G401 (cell line): ENCODE results near the gene BMF. TPM values are rescaled to one million over a fixed set of nuclear protein-coding genes. Genes with fewer than 3 reads are reported as not detected.

Experiments
- DNase-seq: peaks from one replicate; pipeline ENCODE4 v3.0.0-alpha.2; 2015; ENCODE audit warnings: low spot score
- in situ Hi-C: cut with HindIII; loops from 2 replicates; pipeline ENCODE4 v1.10.0; 2016; ENCODE audit warnings: low sequenced_read_pairs, mixed read lengths
- total RNA-seq: library from RNA; depleted of rRNA; stranded (reverse); fragments of >200 nt; shearing (Covaris generic); gene quantifications from 2 replicates; pipeline ENCODE4 v1.2.3, GENCODE V29; 2014

Gene BMF
- total RNA-seq, 1 experiment from 2014 or later: 14.3 TPM

DNA sequence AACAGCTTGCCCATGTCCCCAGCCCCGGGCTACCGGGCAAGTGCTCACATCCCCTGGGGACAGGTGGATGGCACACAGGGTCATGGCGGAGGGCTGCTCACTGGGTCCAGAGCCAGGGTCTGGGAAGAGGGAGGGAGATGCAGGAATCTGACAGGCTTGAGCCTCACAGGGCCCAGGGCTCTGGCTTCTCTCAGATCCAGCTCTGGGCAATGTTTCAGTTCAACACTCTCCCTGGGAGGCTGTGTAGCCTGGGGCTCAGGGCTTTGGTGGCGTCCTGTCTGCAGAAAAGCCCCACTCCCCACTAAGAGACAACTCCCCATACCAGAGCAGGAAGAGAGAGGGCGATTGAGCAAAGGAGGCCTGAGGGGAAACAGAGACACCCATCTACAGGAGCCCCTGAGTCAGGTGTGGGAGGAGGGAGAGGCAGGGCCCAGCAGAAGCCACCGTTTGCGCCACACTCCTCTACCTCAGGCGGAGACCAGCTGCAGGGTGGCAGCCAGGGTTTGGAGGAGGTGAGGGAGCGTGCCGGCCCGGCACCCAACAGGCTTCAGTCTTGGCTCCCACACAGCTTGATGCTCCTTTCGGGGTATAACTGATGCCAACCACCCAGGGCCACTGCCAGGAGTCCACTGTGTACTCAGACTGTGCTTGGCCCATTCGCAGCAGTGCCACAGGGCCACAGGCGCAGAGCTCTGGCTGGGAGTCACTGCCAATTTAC is 52.9 kb downstream of the BMF start:
- peak; percentile 64 for DNase-seq
- in situ Hi-C loops: no loop called here

DNA sequence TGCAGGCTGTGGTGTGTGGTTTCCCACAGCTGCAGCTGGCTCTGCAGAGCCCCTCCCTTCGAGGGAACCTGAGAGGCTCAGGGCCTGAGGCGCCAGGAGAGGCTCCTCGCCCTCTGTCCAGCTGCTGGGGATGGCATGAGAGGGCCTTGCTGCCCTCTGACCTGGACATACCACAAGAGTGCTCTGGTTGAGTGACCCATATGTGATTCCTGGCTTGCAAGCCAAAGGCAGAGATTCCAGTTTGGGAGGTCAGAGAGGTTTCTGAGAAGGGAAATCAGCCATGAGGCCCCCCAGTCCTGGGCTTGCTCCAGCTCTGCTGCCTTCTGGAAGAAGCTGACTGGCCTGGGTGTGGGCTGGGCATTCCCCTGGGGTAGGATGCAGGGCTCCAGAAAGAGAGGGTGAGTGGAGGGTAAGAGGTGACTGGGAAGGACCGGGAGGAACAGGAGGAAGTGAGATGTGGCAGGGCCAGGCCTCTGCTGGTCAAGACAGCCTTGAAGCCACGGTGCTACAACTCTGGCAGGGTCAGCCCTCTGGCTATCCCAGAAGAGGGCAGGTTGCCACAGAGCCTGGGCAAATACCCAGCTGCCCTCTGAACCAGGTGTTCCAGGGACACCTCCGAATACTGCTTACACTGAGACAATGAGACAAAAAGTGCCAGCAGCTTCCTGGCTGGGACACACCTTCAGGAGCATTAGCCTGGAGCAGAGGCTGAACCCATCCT is 53.7 kb downstream of the BMF start:
- in situ Hi-C loops: no loop called here

GRCh38 chr15:40054605-40054854 is 54.1 kb downstream of the BMF start:
- in situ Hi-C loops: no loop called here
- no peak for DNase-seq

More for the DNA sequence above, 53.7 kb downstream of the BMF start:
- peak; percentile 25 for DNase-seq

DNA sequence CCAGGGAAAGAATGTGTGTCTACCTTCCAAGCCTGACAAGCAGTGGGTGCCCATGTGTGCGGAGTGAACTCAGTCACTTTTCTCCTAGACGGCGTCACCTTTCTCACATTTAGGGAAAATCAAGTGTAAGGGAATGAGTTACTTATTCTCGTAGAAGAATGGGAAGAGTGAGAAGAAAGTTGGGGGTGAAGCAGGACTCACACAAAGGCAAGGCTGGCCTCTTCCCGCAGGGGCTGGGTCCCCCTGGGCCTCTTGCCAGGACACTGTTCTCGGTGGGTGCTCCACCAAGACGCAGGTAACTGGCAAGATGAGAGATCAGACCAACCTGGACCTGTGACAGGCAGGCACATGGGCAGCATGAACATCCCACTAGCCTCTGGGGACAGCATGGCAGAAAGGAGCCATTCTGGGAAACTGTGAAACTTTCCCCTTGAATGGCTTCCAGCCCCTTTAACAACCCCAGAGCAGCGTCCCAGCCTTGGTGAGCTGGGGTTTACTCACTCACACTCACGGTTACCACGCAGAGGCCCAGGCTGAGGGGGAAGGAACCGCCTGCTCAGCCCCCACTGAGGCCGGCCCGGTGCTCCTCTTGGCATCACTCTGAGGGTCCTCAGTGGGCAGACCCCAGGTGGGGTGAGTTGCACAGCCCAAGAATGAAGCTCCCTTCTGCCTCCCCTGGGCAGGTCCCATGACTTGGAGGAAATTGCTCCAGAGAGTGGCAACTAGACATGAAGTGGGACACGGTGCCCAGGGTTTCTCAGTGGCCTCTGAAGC is 54.7 kb downstream of the BMF start:
- in situ Hi-C loops: no loop called here
- DNase-seq: no peak

- DNase-seq: no peak
- in situ Hi-C loops: no loop called here
These were observed 55.4 kb downstream of the BMF start for GRCh38 chr15:40053079-40053830.

DNA sequence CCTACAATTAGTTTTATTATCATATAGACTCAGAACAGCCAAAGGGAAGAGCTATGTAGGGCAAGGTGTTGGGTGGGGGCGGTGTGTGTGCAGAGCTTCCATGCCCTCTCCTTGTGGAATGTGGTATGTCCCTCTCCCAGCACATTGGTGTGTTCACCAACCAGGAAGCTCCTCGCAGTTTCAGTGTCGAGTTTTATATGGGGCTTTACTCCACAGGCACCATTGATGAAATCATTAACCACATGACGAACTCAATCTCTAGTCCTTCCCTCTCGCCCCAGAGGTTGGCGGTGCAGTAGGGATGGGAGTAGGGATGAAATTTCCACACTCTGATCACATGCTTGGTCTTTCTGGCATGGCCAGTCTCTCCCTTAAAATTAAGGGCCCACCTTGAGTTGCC is 56.1 kb downstream of the BMF start:
- no peak for DNase-seq

DNA sequence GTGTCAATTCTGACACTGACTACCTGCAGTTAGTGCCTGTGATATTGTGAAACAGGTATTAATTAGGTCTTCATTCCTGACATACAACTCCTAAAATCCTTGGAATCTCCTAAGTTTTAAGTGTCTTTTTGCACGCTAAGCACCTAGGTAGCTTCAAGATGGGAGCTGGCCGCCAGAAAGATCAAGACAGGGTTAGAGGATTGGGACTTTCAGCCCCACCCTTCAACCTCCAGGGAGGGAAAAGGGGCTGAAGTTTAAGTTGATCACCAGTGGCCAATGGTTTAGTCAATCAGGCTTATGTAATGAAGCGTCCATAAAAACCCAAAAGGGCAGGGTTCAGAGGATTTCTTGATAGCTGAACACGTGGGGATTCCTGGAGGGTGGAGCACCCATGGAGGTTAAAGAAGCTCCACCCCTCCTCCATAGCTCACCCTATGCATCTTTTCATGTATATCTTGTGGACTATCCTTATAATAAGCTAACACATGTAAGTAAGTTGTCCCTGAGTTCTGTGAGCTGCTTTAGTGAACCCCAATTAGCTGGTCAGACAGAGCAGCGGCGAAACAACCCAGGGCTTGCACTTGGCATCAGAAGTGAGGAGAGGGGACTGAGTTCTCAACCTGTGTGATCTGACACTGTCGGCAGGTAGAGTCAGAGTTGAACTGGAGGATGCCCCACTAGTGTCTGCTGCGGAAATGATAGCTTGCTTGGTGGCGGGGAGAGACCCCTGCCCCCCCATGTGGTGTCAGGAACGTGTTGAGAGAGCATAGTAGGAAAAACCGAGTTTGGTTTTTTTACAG is 56.9 kb downstream of the BMF start:
- in situ Hi-C loops: no loop called here

More for the DNA sequence above, 56.1 kb downstream of the BMF start:
- in situ Hi-C loops: no loop called here

GRCh38 chr15:40050788-40051470 is 57.8 kb downstream of the BMF start:
- in situ Hi-C loops: no loop called here
- peak; percentile 23 for DNase-seq

More for the DNA sequence above, 56.9 kb downstream of the BMF start:
- DNase-seq: no peak

DNA sequence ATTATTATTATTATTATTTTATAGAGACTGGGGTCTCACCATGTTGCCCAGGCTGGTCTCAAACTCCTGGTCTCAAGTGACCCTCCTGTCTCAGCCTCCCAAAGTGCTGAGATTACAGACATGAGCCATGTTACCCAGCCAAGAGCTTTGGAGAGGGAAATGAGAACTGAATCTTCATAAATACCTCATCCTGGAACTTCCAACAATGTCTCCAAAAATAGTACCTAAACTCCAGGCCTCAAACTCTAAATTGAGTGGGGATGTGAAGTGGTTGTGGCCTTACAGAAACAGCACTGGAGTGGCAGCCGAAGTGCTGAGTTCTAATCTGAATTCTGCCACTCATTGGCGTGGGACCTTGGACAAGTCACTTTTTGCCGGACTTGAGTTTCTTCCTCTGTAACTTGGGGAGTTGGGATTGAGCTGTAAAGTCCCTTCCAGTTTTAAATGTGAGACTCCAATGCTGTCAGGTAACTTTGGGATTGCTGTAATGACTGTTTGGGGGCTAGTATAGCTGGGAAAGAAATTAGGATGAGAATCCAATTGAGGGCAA is 59.7 kb downstream of the BMF start:
- no peak for DNase-seq
- in situ Hi-C loops: loop anchor here (25.0 kb wide), 1 partner anchor 163 kb away; no protein-coding TSS in a partner anchor

- DNase-seq: no peak
- in situ Hi-C loops: loop anchor here (25.0 kb wide), 1 partner anchor 164 kb away; no protein-coding TSS in a partner anchor
These were observed 60.4 kb downstream of the BMF start for GRCh38 chr15:40048211-40048792.

- in situ Hi-C loops: loop anchor here (25.0 kb wide), 1 partner anchor 165 kb away; no protein-coding TSS in a partner anchor
- DNase-seq: no peak
These were observed 61.1 kb downstream of the BMF start for GRCh38 chr15:40047415-40048210.

- in situ Hi-C loops: loop anchor here (25.0 kb wide), 1 partner anchor 165 kb away; no protein-coding TSS in a partner anchor
- DNase-seq: no peak
These were observed 61.8 kb downstream of the BMF start for GRCh38 chr15:40046721-40047414.

GRCh38 chr15:40045572-40046217 is 63.0 kb downstream of the BMF start:
- DNase-seq: no peak
- in situ Hi-C loops: loop anchor here (25.0 kb wide), 1 partner anchor 167 kb away; no protein-coding TSS in a partner anchor

GRCh38 chr15:40044717-40045571 is 63.7 kb downstream of the BMF start:
- DNase-seq: peak; percentile 78
- in situ Hi-C loops: loop anchor here (25.0 kb wide), 1 partner anchor 167 kb away; no protein-coding TSS in a partner anchor
